GM23338 (cell line): ENCODE data around the gene PIK3R5. TPM values are rescaled to one million over a fixed set of nuclear protein-coding genes. Genes with fewer than 3 reads are reported as not detected.

Source experiments
- ATAC-seq: fragments of 200-7000 bp; cut with Tn5 transposase; 3 replicates; pipeline ENCODE4 v1.9.1; 2020
- DNase-seq: peaks from one replicate; pipeline ENCODE4 v3.0.0-alpha.2; 2015; ENCODE audit warnings: low spot score
- H2AFZ ChIP-seq: fragments of 200-600 bp; sonication (generic); 2 replicates; pipeline ENCODE4 v1.8.0; 2016; ENCODE audit warnings: antibody characterized with exemption, mild to moderate bottlenecking, moderate library complexity
- H3F3A ChIP-seq: fragments of 200-600 bp; sonication (generic); replicated peaks from 2 replicates; pipeline ENCODE4 v1.8.0; 2017; ENCODE audit warnings: antibody characterized with exemption, mixed run types, low read depth
- H3K27ac ChIP-seq: fragments of 200-600 bp; sonication (generic); 2 replicates; pipeline ENCODE4 v1.6.1; 2016; ENCODE audit warnings: low read depth
- H3K27me3 ChIP-seq: fragments of 200-600 bp; sonication (generic); 2 replicates; pipeline ENCODE4 v1.8.0; 2016; ENCODE audit warnings: mild to moderate bottlenecking, mixed run types, moderate library complexity; ENCODE audit not compliant: insufficient read depth
- H3K36me3 ChIP-seq: fragments of 200-600 bp; sonication (generic); 2 replicates; pipeline ENCODE4 v1.8.0; 2016; ENCODE audit warnings: mild to moderate bottlenecking; ENCODE audit not compliant: insufficient read depth
- H3K4me1 ChIP-seq: fragments of 200-600 bp; sonication (generic); 2 replicates; pipeline ENCODE4 v1.8.0; 2016; ENCODE audit warnings: mild to moderate bottlenecking, moderate library complexity; ENCODE audit not compliant: insufficient read depth
- H3K4me2 ChIP-seq: fragments of 200-600 bp; sonication (generic); 2 replicates; pipeline ENCODE4 v1.7.1; 2017; ENCODE audit warnings: mixed run types
- H3K4me3 ChIP-seq: fragments of 200-600 bp; sonication (generic); 2 replicates; pipeline ENCODE4 v1.6.1; 2016; ENCODE audit warnings: mixed run types
- H3K79me2 ChIP-seq: fragments of 200-600 bp; sonication (generic); replicated peaks from 2 replicates; pipeline ENCODE4 v1.8.0; 2017; ENCODE audit warnings: mild to moderate bottlenecking; ENCODE audit not compliant: insufficient read depth
- H3K9me2 ChIP-seq: fragments of 200-600 bp; sonication (generic); 2 replicates; pipeline ENCODE4 v1.8.0; 2017; ENCODE audit not compliant: insufficient read depth
- H4K20me1 ChIP-seq: fragments of 200-600 bp; sonication (generic); replicated peaks from 2 replicates; pipeline ENCODE4 v1.8.0; 2017; ENCODE audit warnings: mild to moderate bottlenecking; ENCODE audit not compliant: insufficient read depth
- H3K27ac Mint-ChIP-seq: 2 replicates; pipeline ENCODE4 v1.8.0; 2020; ENCODE audit warnings: inconsistent platforms, mild to moderate bottlenecking, moderate library complexity, mixed read lengths
- H3K27me3 Mint-ChIP-seq: 3 replicates; pipeline ENCODE4 v1.8.0; 2022; ENCODE audit warnings: low read depth, mild to moderate bottlenecking, moderate library complexity, mixed read lengths, inconsistent platforms; ENCODE audit not compliant: insufficient read depth, poor library complexity
- H3K36me3 Mint-ChIP-seq: 3 replicates; pipeline ENCODE4 v1.8.0; 2021; ENCODE audit warnings: low read depth, mild to moderate bottlenecking, inconsistent platforms, moderate library complexity, mixed read lengths
- H3K4me1 Mint-ChIP-seq: 3 replicates; pipeline ENCODE4 v1.8.0; 2020; ENCODE audit warnings: mild to moderate bottlenecking, inconsistent platforms, mixed read lengths
- H3K4me3 Mint-ChIP-seq: 3 replicates; pipeline ENCODE4 v1.8.0; 2021; ENCODE audit warnings: moderate library complexity, mild to moderate bottlenecking, inconsistent platforms, mixed read lengths
- H3K9me3 Mint-ChIP-seq: 3 replicates; pipeline ENCODE4 v1.8.0; 2020; ENCODE audit warnings: moderate library complexity, mild to moderate bottlenecking, inconsistent platforms, mixed read lengths
- CREB1 ChIP-seq: fragments of 250-450 bp; sonication (Bioruptor Pico); IDR thresholded peaks from 2 replicates; pipeline ENCODE4 v1.5.0; 2020; ENCODE audit warnings: low read depth, mild to moderate bottlenecking, moderate library complexity
- EZH2 ChIP-seq: fragments of 200-600 bp; sonication (generic); IDR thresholded peaks from one replicate; pipeline ENCODE4 v1.8.0; 2017; ENCODE audit warnings: antibody characterized with exemption, mild to moderate bottlenecking, low read depth; ENCODE audit not compliant: unreplicated experiment
- EZH2phosphoT487 ChIP-seq: fragments of 200-600 bp; sonication (generic); IDR thresholded peaks from one replicate; pipeline ENCODE4 v1.8.1; 2018; ENCODE audit warnings: antibody characterized with exemption; ENCODE audit not compliant: unreplicated experiment
- JUNB ChIP-seq: IDR thresholded peaks from one replicate; pipeline ENCODE4 v1.6.1; 2016; ENCODE audit warnings: antibody characterized with exemption; ENCODE audit not compliant: unreplicated experiment
- NANOG ChIP-seq: IDR thresholded peaks from 2 replicates; pipeline ENCODE4 v1.6.1; 2016; ENCODE audit warnings: antibody characterized with exemption, borderline replicate concordance
- POLR2AphosphoS5 ChIP-seq: IDR thresholded peaks from 2 replicates; pipeline ENCODE4 v1.6.1; 2016; ENCODE audit warnings: antibody characterized with exemption, low read depth
- STAT1 ChIP-seq: IDR thresholded peaks from one replicate; pipeline ENCODE4 v1.6.1; 2016; ENCODE audit warnings: antibody characterized with exemption; ENCODE audit not compliant: unreplicated experiment
- ZNF114 ChIP-seq: fragments of 250-450 bp; sonication (Bioruptor Pico); IDR thresholded peaks from 2 replicates; pipeline ENCODE4 v1.5.0; 2020; ENCODE audit warnings: mild to moderate bottlenecking, moderate library complexity
- ZNF331 ChIP-seq: fragments of 250-450 bp; sonication (Bioruptor Pico); IDR thresholded peaks from 2 replicates; pipeline ENCODE4 v1.5.0; 2020; ENCODE audit warnings: low read depth, mild to moderate bottlenecking, moderate library complexity
- polyA plus RNA-seq: library from polyadenylated mRNA; unstranded; fragments of >200 nt; fragmentation: Nextera tagmentation; extraction: Ambion mirVana; gene quantifications from 2 replicates; pipeline ENCODE4 v1.2.1, GENCODE V29; 2016
- total RNA-seq: library from RNA; depleted of rRNA; stranded (reverse); fragments of >200 nt; shearing (Covaris generic); gene quantifications from 2 replicates; pipeline ENCODE4 v1.2.3, GENCODE V29; 2014
- TF ChIP-seq, protein P1 (sequence below): IDR thresholded peaks from 2 replicates; pipeline ENCODE4 v1.6.1; 2016; ENCODE audit warnings: antibody characterized with exemption
- TF ChIP-seq, protein P2 (sequence below), 2 experiments: fragments of 200-600 bp in 1 of 2; sonication (generic) in 1 of 2; conservative IDR thresholded peaks; 2 replicates each; pipeline versions ENCODE4 v1.5.1 to v1.6.1; 2016 to 2017; ENCODE audit warnings: antibody characterized with exemption in 2 of 2, low read depth in 2 of 2, mild to moderate bottlenecking in 2 of 2, moderate library complexity in 1 of 2
- TF ChIP-seq, protein P3 (sequence below): IDR thresholded peaks from one replicate; pipeline ENCODE4 v1.6.1; 2018; ENCODE audit warnings: antibody characterized with exemption; ENCODE audit not compliant: unreplicated experiment
- TF ChIP-seq, protein P4 (sequence below): fragments of 250-450 bp; sonication (Bioruptor Pico); IDR thresholded peaks from 2 replicates; pipeline ENCODE4 v1.5.0; 2020; ENCODE audit warnings: mild to moderate bottlenecking, moderate library complexity

PIK3R5 gene
- total and polyA plus RNA-seq, 2 experiments from 2014 or later = 1.7 to 9.4 TPM

DNA sequence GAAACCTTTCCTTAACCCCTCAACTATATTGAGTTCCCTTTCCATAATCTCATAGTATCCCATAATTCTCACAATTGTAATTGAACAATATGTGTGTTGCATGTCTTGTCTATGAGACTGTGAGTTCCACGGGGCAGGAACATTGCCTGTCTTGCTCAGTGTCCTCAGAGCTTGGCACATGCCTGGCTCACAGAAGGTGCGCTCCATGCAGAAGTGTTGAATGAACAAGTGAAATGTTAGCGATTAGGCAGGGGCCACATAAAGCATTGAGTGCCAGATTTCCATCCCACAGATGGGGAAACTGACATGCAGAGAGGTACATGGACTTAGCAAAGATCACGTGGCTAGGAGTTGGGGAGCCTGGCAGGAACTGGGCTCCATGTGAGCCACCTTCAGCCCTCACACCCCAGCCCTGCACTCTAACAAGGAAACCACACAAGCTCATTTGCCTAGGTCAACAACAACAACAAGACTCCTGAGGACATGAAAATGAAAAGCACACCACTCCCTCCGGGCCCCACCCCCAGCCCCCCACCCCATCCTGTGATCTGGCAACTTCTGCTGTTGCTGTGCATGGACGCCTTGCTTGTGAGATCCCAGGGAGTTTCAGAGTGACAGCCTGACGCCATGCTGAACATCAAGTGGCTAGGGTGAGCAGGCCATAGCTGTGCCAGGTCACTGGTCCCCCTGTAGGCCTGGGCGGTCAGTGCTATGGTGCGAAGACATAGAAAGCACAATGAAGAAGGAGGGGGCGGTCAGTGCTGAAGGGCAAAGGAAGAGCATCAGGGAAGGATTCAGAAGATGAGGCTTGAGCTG, 5.0 kb downstream of the PIK3R5 start:
- peaks cover 8% of the 10 kb centered on the region for H3K27me3 Mint-ChIP-seq

More for the DNA sequence above, 5.0 kb downstream of the PIK3R5 start:
- DNase-seq = peak; percentile 28
- Histone ChIP-seq H3K36me3 (no peaks in the 10 kb centered on the region), H3K4me2 (no peak overlapping the region), H3K27me3 (peaks cover 14% of the 10 kb centered on the region), H2AFZ (no peak overlapping the region), H3K4me1 (peaks cover 7% of the 10 kb centered on the region; the same call in 1 of the 2 replicates), H4K20me1 (no peaks in the 10 kb centered on the region), H3K4me3 (no peak overlapping the region), H3K27ac (no peak overlapping the region), H3K9me2 (peaks cover 10% of the 10 kb centered on the region; the same call in 1 of the 2 replicates), H3K79me2 (no peaks in the 10 kb centered on the region), H3F3A (no peaks in the 10 kb centered on the region)
- Mint-ChIP-seq H3K36me3 (no peaks in the 10 kb centered on the region), H3K4me3 (no peak overlapping the region), H3K27ac (no peak overlapping the region), H3K4me1 (peaks cover 8% of the 10 kb centered on the region), H3K9me3 (no peaks in the 10 kb centered on the region)
- TF ChIP-seq CREB1 (CRISPR knock-in tag) (no peak), ZNF114 (no peak), NANOG (no peak), EZH2phosphoT487 (no peak), STAT1 (no peak), ZNF331 (CRISPR knock-in tag) (no peak), EZH2 (no peak), POLR2AphosphoS5 (no peak), JUNB (no peak)
- TF ChIP-seq, protein P1, sequence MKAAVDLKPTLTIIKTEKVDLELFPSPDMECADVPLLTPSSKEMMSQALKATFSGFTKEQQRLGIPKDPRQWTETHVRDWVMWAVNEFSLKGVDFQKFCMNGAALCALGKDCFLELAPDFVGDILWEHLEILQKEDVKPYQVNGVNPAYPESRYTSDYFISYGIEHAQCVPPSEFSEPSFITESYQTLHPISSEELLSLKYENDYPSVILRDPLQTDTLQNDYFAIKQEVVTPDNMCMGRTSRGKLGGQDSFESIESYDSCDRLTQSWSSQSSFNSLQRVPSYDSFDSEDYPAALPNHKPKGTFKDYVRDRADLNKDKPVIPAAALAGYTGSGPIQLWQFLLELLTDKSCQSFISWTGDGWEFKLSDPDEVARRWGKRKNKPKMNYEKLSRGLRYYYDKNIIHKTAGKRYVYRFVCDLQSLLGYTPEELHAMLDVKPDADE = no peak
- TF ChIP-seq, protein P2, sequence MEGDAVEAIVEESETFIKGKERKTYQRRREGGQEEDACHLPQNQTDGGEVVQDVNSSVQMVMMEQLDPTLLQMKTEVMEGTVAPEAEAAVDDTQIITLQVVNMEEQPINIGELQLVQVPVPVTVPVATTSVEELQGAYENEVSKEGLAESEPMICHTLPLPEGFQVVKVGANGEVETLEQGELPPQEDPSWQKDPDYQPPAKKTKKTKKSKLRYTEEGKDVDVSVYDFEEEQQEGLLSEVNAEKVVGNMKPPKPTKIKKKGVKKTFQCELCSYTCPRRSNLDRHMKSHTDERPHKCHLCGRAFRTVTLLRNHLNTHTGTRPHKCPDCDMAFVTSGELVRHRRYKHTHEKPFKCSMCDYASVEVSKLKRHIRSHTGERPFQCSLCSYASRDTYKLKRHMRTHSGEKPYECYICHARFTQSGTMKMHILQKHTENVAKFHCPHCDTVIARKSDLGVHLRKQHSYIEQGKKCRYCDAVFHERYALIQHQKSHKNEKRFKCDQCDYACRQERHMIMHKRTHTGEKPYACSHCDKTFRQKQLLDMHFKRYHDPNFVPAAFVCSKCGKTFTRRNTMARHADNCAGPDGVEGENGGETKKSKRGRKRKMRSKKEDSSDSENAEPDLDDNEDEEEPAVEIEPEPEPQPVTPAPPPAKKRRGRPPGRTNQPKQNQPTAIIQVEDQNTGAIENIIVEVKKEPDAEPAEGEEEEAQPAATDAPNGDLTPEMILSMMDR (conservative IDR thresholded peaks at IDR 0.05; ENCODE audit: low read depth in 2 of 2) = no peak
- TF ChIP-seq, protein P3, sequence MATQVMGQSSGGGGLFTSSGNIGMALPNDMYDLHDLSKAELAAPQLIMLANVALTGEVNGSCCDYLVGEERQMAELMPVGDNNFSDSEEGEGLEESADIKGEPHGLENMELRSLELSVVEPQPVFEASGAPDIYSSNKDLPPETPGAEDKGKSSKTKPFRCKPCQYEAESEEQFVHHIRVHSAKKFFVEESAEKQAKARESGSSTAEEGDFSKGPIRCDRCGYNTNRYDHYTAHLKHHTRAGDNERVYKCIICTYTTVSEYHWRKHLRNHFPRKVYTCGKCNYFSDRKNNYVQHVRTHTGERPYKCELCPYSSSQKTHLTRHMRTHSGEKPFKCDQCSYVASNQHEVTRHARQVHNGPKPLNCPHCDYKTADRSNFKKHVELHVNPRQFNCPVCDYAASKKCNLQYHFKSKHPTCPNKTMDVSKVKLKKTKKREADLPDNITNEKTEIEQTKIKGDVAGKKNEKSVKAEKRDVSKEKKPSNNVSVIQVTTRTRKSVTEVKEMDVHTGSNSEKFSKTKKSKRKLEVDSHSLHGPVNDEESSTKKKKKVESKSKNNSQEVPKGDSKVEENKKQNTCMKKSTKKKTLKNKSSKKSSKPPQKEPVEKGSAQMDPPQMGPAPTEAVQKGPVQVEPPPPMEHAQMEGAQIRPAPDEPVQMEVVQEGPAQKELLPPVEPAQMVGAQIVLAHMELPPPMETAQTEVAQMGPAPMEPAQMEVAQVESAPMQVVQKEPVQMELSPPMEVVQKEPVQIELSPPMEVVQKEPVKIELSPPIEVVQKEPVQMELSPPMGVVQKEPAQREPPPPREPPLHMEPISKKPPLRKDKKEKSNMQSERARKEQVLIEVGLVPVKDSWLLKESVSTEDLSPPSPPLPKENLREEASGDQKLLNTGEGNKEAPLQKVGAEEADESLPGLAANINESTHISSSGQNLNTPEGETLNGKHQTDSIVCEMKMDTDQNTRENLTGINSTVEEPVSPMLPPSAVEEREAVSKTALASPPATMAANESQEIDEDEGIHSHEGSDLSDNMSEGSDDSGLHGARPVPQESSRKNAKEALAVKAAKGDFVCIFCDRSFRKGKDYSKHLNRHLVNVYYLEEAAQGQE = no peak
- TF ChIP-seq, protein P4, sequence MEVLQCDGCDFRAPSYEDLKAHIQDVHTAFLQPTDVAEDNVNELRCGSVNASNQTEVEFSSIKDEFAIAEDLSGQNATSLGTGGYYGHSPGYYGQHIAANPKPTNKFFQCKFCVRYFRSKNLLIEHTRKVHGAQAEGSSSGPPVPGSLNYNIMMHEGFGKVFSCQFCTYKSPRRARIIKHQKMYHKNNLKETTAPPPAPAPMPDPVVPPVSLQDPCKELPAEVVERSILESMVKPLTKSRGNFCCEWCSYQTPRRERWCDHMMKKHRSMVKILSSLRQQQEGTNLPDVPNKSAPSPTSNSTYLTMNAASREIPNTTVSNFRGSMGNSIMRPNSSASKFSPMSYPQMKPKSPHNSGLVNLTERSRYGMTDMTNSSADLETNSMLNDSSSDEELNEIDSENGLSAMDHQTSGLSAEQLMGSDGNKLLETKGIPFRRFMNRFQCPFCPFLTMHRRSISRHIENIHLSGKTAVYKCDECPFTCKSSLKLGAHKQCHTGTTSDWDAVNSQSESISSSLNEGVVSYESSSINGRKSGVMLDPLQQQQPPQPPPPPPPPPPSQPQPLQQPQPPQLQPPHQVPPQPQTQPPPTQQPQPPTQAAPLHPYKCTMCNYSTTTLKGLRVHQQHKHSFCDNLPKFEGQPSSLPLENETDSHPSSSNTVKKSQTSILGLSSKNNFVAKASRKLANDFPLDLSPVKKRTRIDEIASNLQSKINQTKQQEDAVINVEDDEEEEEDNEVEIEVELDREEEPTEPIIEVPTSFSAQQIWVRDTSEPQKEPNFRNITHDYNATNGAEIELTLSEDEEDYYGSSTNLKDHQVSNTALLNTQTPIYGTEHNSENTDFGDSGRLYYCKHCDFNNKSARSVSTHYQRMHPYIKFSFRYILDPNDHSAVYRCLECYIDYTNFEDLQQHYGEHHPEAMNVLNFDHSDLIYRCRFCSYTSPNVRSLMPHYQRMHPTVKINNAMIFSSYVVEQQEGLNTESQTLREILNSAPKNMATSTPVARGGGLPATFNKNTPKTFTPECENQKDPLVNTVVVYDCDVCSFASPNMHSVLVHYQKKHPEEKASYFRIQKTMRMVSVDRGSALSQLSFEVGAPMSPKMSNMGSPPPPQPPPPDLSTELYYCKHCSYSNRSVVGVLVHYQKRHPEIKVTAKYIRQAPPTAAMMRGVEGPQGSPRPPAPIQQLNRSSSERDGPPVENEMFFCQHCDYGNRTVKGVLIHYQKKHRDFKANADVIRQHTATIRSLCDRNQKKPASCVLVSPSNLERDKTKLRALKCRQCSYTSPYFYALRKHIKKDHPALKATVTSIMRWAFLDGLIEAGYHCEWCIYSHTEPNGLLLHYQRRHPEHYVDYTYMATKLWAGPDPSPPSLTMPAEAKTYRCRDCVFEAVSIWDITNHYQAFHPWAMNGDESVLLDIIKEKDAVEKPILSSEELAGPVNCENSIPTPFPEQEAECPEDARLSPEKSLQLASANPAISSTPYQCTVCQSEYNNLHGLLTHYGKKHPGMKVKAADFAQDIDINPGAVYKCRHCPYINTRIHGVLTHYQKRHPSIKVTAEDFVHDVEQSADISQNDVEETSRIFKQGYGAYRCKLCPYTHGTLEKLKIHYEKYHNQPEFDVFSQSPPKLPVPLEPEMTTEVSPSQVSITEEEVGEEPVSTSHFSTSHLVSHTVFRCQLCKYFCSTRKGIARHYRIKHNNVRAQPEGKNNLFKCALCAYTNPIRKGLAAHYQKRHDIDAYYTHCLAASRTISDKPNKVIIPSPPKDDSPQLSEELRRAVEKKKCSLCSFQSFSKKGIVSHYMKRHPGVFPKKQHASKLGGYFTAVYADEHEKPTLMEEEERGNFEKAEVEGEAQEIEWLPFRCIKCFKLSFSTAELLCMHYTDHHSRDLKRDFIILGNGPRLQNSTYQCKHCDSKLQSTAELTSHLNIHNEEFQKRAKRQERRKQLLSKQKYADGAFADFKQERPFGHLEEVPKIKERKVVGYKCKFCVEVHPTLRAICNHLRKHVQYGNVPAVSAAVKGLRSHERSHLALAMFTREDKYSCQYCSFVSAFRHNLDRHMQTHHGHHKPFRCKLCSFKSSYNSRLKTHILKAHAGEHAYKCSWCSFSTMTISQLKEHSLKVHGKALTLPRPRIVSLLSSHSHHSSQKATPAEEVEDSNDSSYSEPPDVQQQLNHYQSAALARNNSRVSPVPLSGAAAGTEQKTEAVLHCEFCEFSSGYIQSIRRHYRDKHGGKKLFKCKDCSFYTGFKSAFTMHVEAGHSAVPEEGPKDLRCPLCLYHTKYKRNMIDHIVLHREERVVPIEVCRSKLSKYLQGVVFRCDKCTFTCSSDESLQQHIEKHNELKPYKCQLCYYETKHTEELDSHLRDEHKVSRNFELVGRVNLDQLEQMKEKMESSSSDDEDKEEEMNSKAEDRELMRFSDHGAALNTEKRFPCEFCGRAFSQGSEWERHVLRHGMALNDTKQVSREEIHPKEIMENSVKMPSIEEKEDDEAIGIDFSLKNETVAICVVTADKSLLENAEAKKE (CRISPR knock-in tag) = no peak
- no peak for ATAC-seq
